Renal cortical epithelial cell (primary cell): ENCODE measurements around the gene PRKCZ. TPM values are rescaled to one million over a fixed set of nuclear protein-coding genes. Genes with fewer than 3 reads are reported as not detected.
A peak's percentile ranks its signal among the peaks of the same experiment; 100 is the strongest.

Source experiments
- DNase-seq: peaks from one replicate; pipeline ENCODE4 v3.0.0-alpha.2; 2011; ENCODE audit warnings: low read depth
- total RNA-seq: library from RNA; depleted of rRNA; stranded (reverse); fragments of >200 nt; gene quantifications from 2 replicates; pipeline ENCODE4 v1.2.3, GENCODE V29; 2014

The PRKCZ gene
- total RNA-seq, 1 donor from 2014 or later: 34.6 TPM

DNA sequence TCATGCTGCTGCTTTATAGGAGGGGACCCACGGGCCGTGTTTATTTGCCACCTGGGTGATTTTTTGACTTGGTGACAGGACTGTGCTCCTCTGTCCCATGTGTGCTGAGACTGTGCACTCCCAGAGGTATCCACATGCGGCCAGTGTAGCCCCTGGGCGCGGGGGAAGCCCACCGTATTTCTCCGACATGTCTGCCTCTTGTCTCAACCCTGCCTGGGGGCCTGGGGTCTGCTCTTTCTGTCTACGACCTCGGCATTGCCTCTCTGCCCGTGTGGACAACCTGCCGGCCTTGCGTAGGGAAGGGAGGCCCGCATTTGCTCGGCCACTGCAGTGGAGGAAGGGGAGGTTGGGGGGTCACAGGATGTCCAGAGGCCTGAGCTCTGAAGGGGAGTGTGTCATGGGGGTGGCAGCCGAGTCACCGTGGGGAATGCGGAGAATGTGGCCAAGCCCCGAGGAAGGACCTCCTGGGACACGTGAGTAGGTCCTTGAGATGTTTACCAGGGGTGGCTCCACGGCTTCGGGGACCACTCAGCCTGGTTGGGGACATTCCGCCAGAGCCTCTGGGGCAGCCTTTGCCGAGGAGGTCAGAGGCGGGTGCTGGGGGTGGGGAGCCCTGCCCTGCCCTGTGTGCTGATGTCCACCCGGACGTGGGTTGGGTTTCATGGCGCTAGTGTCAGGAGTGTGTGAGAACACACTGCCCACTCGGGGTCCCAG is 11.0 kb downstream of the PRKCZ start:
- DNase-seq: no peak

GRCh38 chr1:2065699-2066098 is 15.5 kb downstream of the PRKCZ start:
- DNase-seq: no peak

DNA sequence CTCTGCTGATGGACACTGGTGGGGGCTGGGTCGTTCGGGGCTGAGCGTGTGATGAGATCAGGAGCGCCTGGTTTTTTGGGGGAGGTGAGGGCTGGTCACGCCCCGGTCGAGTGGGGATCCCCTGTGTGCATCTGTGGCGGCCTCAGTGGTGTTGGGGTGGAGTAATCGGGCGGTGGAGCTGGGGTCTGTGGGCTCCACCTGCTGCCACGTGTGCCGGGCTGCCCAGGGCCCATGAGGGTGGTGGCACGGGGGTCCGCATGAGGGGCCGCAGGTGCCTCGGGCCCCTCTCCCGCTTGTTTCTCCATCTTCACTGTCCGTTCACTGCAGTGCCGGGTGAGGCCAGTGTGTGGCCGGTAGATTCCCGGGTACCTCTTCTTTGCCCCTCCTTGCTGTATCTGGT is 17.2 kb downstream of the PRKCZ start:
- no peak for DNase-seq

DNA sequence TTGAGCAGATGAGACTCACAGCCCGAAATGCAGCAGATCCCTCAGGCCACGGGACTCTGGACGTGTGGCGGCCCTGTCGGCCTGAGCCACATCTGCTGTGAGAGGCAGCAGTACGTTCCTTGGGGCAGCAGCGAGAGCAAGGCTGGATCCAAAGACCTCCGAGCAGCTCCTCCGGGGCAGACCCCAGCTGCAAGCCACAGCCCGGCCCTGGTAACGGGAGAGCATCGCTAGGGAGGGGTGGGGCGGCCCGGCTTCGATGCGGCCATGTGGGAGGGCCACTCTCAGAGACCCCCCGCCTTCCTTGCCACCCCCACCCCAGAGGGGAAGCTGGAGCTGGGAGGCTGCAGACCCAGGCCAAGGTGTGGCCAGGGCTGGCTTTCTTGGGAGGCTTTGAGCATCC is 17.8 kb downstream of the PRKCZ start:
- no peak for DNase-seq

- DNase-seq: no peak
Observed at GRCh38 chr1:2068951-2069350, 18.7 kb downstream of the PRKCZ start.

- no peak for DNase-seq
Observed at GRCh38 chr1:2070016-2070415, 19.8 kb downstream of the PRKCZ start.

DNA sequence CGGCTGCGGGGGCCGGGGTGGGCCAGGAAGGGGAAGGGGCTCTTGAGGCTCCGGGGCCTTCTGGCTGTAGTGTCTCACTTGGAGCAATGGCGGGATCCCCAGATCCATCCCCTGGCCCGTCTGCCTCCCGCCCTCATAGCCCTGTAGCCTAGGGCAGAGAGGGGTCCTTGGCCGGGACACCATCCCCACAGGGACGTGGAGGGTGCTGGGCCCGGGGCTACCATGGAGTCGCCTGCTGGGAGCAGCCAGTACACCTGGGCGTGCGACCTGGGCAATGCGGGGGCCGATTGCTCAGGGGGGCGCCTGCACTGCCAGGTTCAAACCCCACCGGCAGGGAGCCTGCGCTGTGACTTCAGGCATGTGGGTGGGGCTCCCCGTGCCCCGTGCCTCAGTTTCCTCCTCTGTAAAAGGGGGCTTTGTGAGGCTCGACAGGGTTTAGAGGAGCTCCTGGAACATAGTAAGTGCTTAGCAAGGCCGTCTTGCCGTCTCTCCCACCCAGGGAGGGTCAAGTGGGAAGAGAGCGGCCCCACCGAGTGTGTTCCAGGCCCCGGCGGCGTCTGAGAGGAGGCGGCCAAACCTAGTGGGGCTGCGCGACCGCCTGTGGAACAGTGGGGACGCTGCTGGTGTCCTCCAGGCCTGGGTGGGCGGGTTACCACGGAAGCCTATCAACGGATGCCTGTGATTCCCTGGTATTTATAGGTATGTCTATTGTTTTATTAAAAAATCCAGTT is 20.8 kb downstream of the PRKCZ start:
- DNase-seq: no peak

DNA sequence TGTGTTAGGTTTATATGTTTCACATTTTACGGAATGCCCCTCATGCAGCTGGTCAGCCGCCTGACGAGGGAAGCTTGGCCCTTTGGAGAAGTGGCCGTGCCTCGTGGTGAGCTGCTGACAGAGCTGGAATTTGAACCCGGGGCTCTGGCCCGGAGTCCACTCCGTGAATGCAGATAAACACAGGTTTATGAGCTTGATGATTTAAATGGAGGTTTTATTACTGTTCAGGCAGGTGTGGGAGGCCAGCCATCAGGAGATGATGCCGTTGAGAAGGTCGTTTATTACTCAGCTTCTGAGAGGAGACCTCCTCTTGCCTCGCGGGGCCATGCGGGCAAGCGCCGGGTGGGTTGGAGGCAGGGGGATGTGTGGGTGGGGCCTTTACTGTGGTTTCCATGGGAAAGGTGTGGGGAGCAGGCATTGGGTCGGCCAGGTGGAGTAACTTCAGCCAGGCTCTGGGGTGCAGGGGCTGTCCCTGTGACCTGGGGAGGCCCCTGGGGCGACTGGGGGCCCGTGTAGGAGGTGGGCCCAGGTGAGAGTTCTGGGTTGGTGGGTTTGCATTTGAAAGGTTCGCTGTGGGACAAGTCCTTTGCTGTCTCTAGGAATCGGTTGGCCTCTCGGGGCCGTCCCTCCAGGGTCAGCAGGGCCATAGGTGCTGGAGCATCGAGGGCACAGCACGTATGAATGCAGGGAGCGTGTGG is 22.0 kb downstream of the PRKCZ start:
- DNase-seq: no peak

DNA sequence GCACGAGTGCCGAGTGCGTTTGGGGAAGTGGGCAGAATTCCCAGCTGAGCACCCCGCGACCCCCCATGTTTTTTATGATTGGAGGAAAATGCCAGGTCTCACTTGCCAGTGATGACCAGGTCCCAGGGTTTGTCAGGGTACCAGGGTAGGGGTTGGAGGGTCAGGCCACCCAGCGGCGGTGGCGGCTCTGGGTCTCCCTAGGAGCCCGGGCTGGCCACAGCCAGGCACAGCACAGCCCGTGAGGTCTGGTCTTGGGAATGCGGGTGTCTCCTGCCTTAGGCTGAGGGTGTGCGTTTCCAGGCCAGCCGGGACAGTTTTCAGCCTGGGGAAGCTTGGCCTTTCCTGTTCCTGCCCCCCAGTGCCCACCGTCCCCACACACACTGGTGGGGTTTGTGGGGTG is 22.7 kb downstream of the PRKCZ start:
- no peak for DNase-seq

DNA sequence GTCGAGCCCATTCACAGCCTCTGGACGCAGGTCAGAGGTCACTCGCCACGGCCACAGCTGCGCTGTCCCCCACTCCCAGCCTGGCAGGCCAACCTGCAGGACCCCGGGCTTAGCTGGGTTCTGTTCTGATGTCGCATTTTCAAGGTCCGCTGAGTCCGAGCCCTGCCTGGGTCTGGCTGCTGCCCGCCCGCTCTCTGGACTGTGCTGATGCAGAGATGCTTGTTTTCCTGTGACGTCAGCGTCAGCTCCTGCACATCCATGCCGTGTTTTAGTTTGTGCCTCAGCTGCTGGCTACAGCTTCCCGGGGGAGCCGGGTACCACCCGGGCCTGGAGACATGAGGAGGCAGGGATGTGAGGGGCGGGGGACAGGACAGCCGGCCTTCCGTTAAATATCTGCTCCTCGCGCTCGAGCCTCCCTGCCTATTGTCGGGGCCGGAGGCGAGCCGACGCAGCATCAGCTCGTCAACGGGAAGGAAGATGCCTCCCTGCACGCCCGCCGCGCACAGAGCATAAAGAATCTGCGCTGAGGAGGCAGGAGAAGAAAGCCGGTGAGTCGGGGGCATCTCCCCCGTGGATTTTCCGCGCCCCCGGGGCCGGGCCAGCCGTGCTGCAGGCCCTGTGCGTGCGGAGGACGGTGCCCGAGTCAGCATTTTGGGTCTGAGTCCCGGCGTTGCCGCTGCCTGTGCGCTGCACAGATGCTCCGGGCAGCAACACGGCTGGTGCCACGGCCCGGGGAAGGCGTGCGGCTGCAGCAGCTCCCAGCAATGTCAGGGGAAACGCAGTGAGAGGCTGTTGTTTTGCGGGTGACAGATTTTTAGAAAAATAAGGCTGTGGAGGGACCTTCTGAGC is 23.4 kb downstream of the PRKCZ start:
- DNase-seq: no peak

DNA sequence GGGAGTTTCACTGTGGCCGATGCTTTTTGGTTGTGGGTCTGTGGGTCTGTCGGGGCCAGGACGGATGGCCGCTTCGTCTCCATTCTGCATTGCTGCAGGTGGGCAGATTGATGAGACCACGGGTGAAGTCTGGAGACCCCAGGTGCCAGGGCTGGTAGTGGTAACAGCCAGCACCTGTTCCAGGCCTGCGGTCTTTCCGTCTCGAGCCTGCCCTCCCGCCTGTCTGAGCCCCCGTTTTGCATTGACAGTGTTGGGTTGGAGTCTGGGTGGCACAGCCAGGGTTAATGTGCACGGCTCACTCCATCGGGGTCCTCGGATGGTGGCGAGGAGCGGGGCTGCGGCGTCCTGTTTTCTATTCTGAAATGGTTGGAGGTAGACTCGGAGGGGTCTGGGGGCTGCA is 24.2 kb downstream of the PRKCZ start:
- no peak for DNase-seq

DNA sequence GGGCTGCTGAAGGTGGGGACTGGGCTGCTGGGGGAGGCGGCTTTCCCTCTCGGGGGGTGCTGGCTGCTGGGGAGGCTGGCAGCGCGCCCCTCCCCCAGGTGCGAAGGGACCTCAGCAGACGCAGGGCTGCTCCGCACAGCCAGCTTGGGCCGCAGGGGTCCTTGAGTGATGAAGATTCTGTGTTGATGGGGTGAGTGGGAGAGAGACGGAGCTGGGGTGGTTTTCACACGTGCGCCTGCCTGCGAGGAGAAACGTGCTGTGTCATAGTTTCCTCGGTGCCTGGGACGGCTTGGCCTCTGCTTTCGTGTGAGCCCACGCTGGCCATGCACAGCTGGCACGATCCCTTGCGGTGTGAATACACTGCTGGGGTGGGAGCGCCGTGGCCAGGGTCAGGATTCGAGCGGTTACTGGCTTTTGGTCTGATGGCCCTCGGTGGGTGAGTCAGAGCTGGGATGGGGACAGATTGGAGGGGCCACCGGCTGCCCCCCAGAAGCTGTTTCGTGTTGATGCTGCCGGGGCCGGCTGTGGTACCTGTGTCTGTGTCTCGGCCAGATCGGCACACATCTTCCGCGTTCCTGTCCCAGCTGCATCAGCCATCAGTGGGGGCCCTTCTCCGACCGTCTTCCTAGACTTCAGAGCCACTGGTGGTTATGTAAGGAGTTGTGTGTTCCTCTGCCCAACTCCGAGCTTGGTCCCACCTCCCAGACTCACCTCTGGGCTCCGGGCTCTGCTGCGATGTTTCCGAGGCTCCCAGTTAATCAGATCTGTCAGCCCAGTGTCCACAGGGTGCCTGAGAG is 24.9 kb downstream of the PRKCZ start:
- DNase-seq: no peak

- DNase-seq: no peak
Observed at GRCh38 chr1:2076826-2077225, 26.6 kb downstream of the PRKCZ start.

DNA sequence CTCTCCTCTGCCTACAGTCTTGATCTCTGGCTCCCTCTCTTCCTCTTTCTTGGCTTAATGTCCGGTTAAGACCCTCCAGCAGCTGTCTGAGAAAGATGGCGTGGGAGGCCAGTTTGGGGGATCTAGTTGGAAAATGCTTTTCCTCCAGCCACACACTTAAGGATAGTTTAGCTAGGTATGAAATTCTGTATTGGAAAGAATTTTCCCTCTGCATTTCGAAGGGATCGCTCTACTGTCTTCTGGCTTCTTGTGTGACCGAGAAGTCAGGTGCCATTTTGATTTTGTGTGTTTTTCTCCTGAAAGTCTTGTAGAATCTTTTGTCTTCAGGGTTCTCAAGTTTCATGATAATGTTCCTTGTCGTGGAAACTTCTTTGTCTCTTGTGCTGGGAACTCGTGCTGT is 28.0 kb downstream of the PRKCZ start:
- no peak for DNase-seq

DNA sequence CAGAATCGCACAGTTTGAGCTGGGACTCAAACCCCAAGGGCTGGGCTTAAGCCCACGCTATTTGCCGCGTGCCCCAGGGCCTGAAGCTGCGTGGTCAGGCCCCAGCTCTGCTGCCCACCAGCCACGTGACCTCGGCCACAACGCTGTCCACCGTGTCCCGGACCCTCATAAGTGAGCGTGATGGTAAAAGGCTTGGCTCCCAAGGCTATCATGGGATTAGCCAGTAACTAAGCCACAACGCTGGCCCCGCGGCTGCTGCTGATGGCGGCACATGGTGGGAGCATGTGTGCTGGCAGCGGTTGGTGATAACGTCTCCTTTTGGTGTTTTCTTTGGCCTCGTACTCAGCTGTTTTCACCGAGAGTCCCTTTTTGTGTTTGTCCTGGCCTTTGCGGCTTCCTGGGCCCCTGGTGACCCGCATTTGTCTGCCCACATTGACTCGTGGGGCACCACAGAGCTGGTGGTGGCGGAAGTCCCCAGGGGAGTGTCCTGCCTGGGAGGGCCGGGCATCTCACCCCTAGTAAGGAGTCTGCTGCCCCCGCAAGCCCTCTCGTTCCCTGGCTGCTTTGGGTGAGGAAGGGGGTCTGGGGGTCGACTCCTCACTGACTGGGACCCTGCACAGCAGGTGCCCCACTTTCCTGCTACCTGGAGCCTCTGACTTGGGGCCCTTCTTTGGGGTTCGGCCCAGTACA is 29.3 kb downstream of the PRKCZ start:
- no peak for DNase-seq

- no peak for DNase-seq
Observed at GRCh38 chr1:2080140-2080539, 29.9 kb downstream of the PRKCZ start.

GRCh38 chr1:2080884-2081283 is 30.7 kb downstream of the PRKCZ start:
- no peak for DNase-seq

- DNase-seq: no peak
Observed at GRCh38 chr1:2081326-2081885, 31.2 kb downstream of the PRKCZ start.

DNA sequence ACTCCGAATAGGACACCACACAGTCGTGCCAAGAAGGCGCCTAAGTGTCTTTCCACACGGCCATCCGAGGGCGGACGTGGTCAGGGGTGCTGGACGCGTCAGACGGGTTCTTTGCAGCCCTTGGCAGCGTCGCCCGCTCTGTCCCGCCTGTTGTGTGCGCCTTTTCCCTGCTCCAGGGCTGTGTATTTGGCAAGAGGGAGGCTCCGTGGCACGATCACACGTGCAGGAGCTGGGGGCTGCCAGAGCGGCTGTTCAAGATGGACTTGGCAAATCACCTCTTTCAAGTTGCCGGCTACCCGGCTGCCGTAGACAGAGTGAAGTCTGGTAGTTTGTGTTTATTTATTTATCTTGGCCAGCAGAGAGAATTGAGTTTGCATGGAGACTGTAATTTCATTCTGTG is 31.9 kb downstream of the PRKCZ start:
- peak; percentile 46 for DNase-seq

DNA sequence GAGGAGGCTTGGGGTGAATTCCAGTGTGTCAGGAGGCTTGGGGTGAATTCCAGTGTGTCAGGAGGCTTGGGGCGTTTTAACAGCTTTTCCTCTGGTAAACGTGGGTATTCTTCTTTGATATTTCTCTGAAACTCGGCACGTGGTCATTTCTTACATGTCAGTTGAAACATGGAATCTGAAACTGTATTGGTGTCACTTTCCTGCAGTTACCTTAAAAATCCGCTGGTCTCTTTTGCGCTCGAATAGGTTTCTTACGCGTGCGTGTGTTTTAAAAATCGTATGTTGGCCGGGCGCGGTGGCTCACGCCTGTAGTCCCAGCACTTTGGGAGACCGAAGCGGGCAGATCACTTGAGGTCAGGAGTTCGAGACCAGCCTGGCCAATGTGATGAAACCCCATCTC is 33.5 kb downstream of the PRKCZ start:
- no peak for DNase-seq
